Lower leg skin (tissue), 4 donors: Measurements from ENCODE around the gene SAC3D1. TPM values are rescaled to one million over a fixed set of nuclear protein-coding genes. Genes with fewer than 3 reads are reported as not detected.
A peak's percentile ranks its signal among the peaks of the same experiment; 100 is the strongest.

Experiments
- DNase-seq, 2 donors: peaks; one replicate each; pipeline ENCODE4 v3.0.0-alpha.2; 2019; ENCODE audit warnings: low spot score in 2 of 2
- H3K4me3 ChIP-seq: fragments of 200-600 bp; sonication (generic); 2 replicates; pipeline ENCODE4 v1.5.1; 2017; ENCODE audit warnings: mild to moderate bottlenecking, low read depth; ENCODE audit not compliant: poor library complexity, severe bottlenecking
- CTCF ChIP-seq, 3 donors: fragments of 450-650 bp; IDR thresholded peaks; one replicate each; pipeline ENCODE4 v1.5.1; 2016; ENCODE audit warnings: antibody characterized with exemption in 3 of 3, mild to moderate bottlenecking in 3 of 3, moderate library complexity in 2 of 3
- POLR2A ChIP-seq, 2 donors: fragments of 450-650 bp; IDR thresholded peaks; one replicate each; pipeline ENCODE4 v1.6.1; 2016 to 2017; ENCODE audit warnings: antibody characterized with exemption in 2 of 2, mild to moderate bottlenecking in 1 of 2, moderate library complexity in 1 of 2
- WGBS, 2 donors: methylation state at CpG; one replicate each; pipeline ENCODE4 v1.1.5; 2018; 5-methylcytosine and 5-hydroxymethylcytosine counted together
- intact Hi-C: fragments of 100-400 bp; cut with DNase I; formaldehyde crosslinking; loops from one replicate; pipeline ENCODE4 v1.15.0; 2023; ENCODE audit warnings: low total_unique reads
- total RNA-seq, 4 donors: library from RNA; depleted of rRNA; stranded (reverse); fragments of >200 nt; gene quantifications; one replicate each; pipeline ENCODE4 v1.1.0, GENCODE V29; 2016

The SAC3D1 gene
- total RNA-seq, result 10 to 100 TPM; 11.6 to 15.1 (median 12.9) TPM

GRCh38 chr11:65040847-65041622 is at the start of gene SAC3D1:
Gene SAC3D1 (plus strand): TSS chr11:65041210. CDS start chr11:65041293, 83 bp downstream.
- DNase-seq, result peak; percentile 79 to 97
- TF ChIP-seq POLR2A (IDR thresholded peaks at IDR 0.05) (no peak), CTCF (IDR thresholded peaks at IDR 0.05) (no peak)
- peak within 1 kb of the TSS; percentile 64 for H3K4me3 ChIP-seq
- 1% methylated on average over 29 to 57 of the region's 91 CpGs for WGBS, 2 donors
- intact Hi-C loops, result no loop called here

GRCh38 chr11:64994318-64994717 is 46.7 kb upstream of the SAC3D1 start:
- no peak overlapping the region for H3K4me3 ChIP-seq
- intact Hi-C loops, result no loop called here
- TF ChIP-seq POLR2A (IDR thresholded peaks at IDR 0.05) (no peak), CTCF (IDR thresholded peaks at IDR 0.05) (no peak)
- WGBS, 2 donors, result 85 to 94% methylated on average over 7 of the region's 7 CpGs
- no peak for DNase-seq

GRCh38 chr11:64996327-64996709 is 44.7 kb upstream of the SAC3D1 start:
- 52 to 62% methylated on average over 11 of the region's 11 CpGs for WGBS, 2 donors
- no peak overlapping the region for H3K4me3 ChIP-seq
- intact Hi-C loops, result no loop called here
- no peak for DNase-seq
- TF ChIP-seq CTCF (IDR thresholded peaks at IDR 0.05), result no peak
- no peak for TF ChIP-seq POLR2A (IDR thresholded peaks at IDR 0.05)

- 30 to 39% methylated on average over 9 of the region's 9 CpGs for WGBS, 2 donors
- TF ChIP-seq CTCF (IDR thresholded peaks at IDR 0.05), result no peak
- TF ChIP-seq POLR2A (IDR thresholded peaks at IDR 0.05), result no peak
- no peak within 1 kb of the TSS for H3K4me3 ChIP-seq
- intact Hi-C loops, result no loop called here
- DNase-seq, result peak; percentile 48 to 92
Observed at GRCh38 chr11:64996710-64997380, 44.2 kb upstream of the SAC3D1 start, which contains the start of gene BATF2. Gene BATF2 (minus strand): TSS chr11:64996971. CDS start chr11:64996914, 57 bp downstream.

- intact Hi-C loops, result no loop called here
- TF ChIP-seq POLR2A (IDR thresholded peaks at IDR 0.05) (no peak), CTCF (IDR thresholded peaks at IDR 0.05) (no peak)
- DNase-seq, result no peak
- 82 to 92% methylated on average over 1 of the region's 1 CpG for WGBS, 2 donors
- H3K4me3 ChIP-seq, result no peak overlapping the region
Observed at GRCh38 chr11:64998141-64998540, 42.9 kb upstream of the SAC3D1 start.
